KMS-11 (cell line): ENCODE results near the gene ISCU.

Experiments used
- H2AFZ ChIP-seq: fragments of 200-600 bp; sonication (generic); 2 replicates; pipeline ENCODE4 v1.6.1; 2016; ENCODE audit warnings: antibody characterized with exemption, mixed run types, low read depth
- H3K27ac ChIP-seq: fragments of 200-600 bp; sonication (generic); 2 replicates; pipeline ENCODE4 v1.6.1; 2016; ENCODE audit warnings: mild to moderate bottlenecking, mixed run types
- H3K27me3 ChIP-seq: fragments of 200-600 bp; sonication (generic); 2 replicates; pipeline ENCODE4 v1.6.1; 2017; ENCODE audit warnings: mild to moderate bottlenecking, low read depth, mixed run types, moderate library complexity; ENCODE audit not compliant: insufficient read depth
- H3K36me3 ChIP-seq: fragments of 200-600 bp; sonication (generic); 2 replicates; pipeline ENCODE4 v1.6.1; 2017; ENCODE audit warnings: mild to moderate bottlenecking, mixed run types; ENCODE audit not compliant: insufficient read depth
- H3K4me1 ChIP-seq: fragments of 200-600 bp; sonication (generic); 2 replicates; pipeline ENCODE4 v1.6.1; 2016; ENCODE audit warnings: mild to moderate bottlenecking, low read depth, mixed run types; ENCODE audit not compliant: poor library complexity, severe bottlenecking
- H3K4me2 ChIP-seq: fragments of 200-600 bp; sonication (generic); 2 replicates; pipeline ENCODE4 v1.7.0; 2016; ENCODE audit warnings: mild to moderate bottlenecking, mixed run types
- H3K4me3 ChIP-seq: fragments of 200-600 bp; sonication (generic); IDR thresholded peaks from 2 replicates; pipeline ENCODE4 v1.6.1; 2017; ENCODE audit warnings: low read depth, low read length, mixed read lengths; ENCODE audit not compliant: insufficient read depth
- H3K79me2 ChIP-seq: fragments of 200-600 bp; sonication (generic); 2 replicates; pipeline ENCODE4 v1.6.1; 2016; ENCODE audit warnings: low read depth, mixed run types; ENCODE audit not compliant: insufficient read depth
- H3K9ac ChIP-seq: fragments of 200-600 bp; sonication (generic); 2 replicates; pipeline ENCODE4 v1.6.1; 2016; ENCODE audit warnings: mild to moderate bottlenecking, mixed run types
- H4K20me1 ChIP-seq: fragments of 200-600 bp; sonication (generic); 2 replicates; pipeline ENCODE4 v1.6.1; 2016; ENCODE audit warnings: mild to moderate bottlenecking, mixed run types; ENCODE audit not compliant: insufficient read depth
- CTCF ChIP-seq: fragments of 200-600 bp; sonication (generic); conservative IDR thresholded peaks from 2 replicates; pipeline ENCODE4 v1.6.1; 2017; ENCODE audit warnings: low read depth, mild to moderate bottlenecking, antibody characterized with exemption, low read length, moderate library complexity, mixed read lengths

The ISCU gene

GRCh38 chr12:108565976-108566375 is 3.6 kb downstream of the ISCU start:
- Histone ChIP-seq H3K4me1 (peaks cover 71% of the 10 kb centered on the region), H3K79me2 (peaks cover 19% of the 10 kb centered on the region; the same call in 1 of the 2 replicates), H3K36me3 (no peaks in the 10 kb centered on the region), H2AFZ (no peak overlapping the region), H3K4me3 (no peak overlapping the region), H3K9ac (peak overlapping the region; percentile 51; the same call in 1 of the 2 replicates), H4K20me1 (no peaks in the 10 kb centered on the region), H3K27me3 (no peaks in the 10 kb centered on the region), H3K4me2 (peak overlapping the region; percentile 99), H3K27ac (peak overlapping the region; percentile 94)
- TF ChIP-seq CTCF: no peak

- Histone ChIP-seq H3K9ac (peak overlapping the region; percentile 51; the same call in 1 of the 2 replicates), H3K79me2 (peaks cover 19% of the 10 kb centered on the region; the same call in 1 of the 2 replicates)
Observed at GRCh38 chr12:108566452-108566851, 4.1 kb downstream of the ISCU start.

GRCh38 chr12:108567406-108568337 is 5.3 kb downstream of the ISCU start:
- no peak overlapping the region for H3K4me3 ChIP-seq
- no peak for TF ChIP-seq CTCF
- no peak overlapping the region for H2AFZ ChIP-seq
- H4K20me1 ChIP-seq: no peaks in the 10 kb centered on the region
- H3K79me2 ChIP-seq: peaks cover 17% of the 10 kb centered on the region; the same call in 1 of the 2 replicates
- H3K4me1 ChIP-seq: peaks cover 88% of the 10 kb centered on the region
- peak overlapping the region; percentile 94 for H3K27ac ChIP-seq
- no peaks in the 10 kb centered on the region for H3K27me3 ChIP-seq
- no peaks in the 10 kb centered on the region for H3K36me3 ChIP-seq
- H3K9ac ChIP-seq: peak overlapping the region; percentile 51; the same call in 1 of the 2 replicates
- peak overlapping the region; percentile 99 for H3K4me2 ChIP-seq

More at GRCh38 chr12:108566452-108566851, 4.1 kb downstream of the ISCU start:
- H3K36me3 ChIP-seq: no peaks in the 10 kb centered on the region
- peaks cover 76% of the 10 kb centered on the region for H3K4me1 ChIP-seq
- TF ChIP-seq CTCF: no peak
- H3K27ac ChIP-seq: peak overlapping the region; percentile 94
- H3K27me3 ChIP-seq: no peaks in the 10 kb centered on the region
- H4K20me1 ChIP-seq: no peaks in the 10 kb centered on the region
- H3K4me3 ChIP-seq: no peak overlapping the region
- H3K4me2 ChIP-seq: peak overlapping the region; percentile 99
- H2AFZ ChIP-seq: no peak overlapping the region

- H3K4me3 ChIP-seq: no peak overlapping the region
- H3K36me3 ChIP-seq: no peaks in the 10 kb centered on the region
- H3K4me2 ChIP-seq: peak overlapping the region; percentile 99
- H3K79me2 ChIP-seq: peaks cover 9% of the 10 kb centered on the region; the same call in 1 of the 2 replicates
- H3K4me1 ChIP-seq: peaks cover 97% of the 10 kb centered on the region
- peak overlapping the region; percentile 40; the same call in 1 of the 2 replicates for H3K9ac ChIP-seq
- no peaks in the 10 kb centered on the region for H4K20me1 ChIP-seq
- H2AFZ ChIP-seq: no peak overlapping the region
- H3K27me3 ChIP-seq: no peaks in the 10 kb centered on the region
- H3K27ac ChIP-seq: peak overlapping the region; percentile 94
- no peak for TF ChIP-seq CTCF
Observed at GRCh38 chr12:108568338-108569154, 6.2 kb downstream of the ISCU start.
